Measurements from ENCODE around the gene RFPL3.
"Not testable (repeated sequence)": the region's sequence is repeated elsewhere in the genome, so short reads cannot be mapped to it uniquely, and the experiment has no call there.

RFPL3 gene

DNA sequence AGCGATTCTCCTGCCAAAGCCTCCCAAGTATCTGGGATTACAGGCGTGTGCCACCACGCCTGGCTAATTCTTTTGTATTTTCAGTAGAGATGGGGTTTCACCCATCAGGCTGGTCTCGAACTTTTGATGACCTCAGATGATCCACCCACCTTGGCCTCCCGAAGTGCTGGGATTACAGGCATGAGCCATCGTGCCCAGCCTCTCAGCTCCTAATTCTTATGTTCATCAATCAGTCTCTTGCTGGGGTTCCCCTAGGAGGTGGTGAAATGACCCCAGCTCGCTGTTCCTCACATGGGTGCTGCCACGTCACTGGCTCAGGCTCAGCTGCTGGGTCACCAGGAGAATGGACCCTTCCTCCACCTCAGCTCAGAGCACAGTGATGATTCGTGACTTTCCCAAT lies at the start of gene RFPL3:
TSS of gene RFPL3 (plus strand) at position 301 of the 400 bp plus-strand sequence. CDS start 205 bp downstream, outside the sequence.
- in situ Hi-C loops (cut with HindIII; ENCODE audit: low sequenced_read_pairs): not testable (repeated sequence)

DNA sequence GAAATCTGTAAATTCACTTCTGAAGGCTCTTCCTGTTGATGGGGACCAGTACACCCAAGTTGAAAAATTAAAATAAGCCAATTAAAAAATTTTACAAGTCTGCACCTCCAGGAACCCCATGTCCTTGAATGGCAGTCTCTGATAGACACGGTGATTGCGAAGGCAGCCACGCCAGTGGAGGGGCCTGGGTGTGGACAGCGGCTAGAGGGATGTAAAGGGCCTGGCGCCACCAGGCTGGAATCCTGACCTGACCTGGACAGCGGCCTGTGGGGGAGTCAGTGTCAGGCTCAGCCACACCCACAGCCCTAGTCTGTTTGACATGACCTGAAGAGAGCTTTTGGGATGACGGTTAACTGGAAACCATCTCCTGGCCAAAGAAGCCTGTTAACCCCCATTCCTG lies 49.5 kb upstream of the RFPL3 start:
- in situ Hi-C loops (cut with HindIII; ENCODE audit: low sequenced_read_pairs): no loop called here

DNA sequence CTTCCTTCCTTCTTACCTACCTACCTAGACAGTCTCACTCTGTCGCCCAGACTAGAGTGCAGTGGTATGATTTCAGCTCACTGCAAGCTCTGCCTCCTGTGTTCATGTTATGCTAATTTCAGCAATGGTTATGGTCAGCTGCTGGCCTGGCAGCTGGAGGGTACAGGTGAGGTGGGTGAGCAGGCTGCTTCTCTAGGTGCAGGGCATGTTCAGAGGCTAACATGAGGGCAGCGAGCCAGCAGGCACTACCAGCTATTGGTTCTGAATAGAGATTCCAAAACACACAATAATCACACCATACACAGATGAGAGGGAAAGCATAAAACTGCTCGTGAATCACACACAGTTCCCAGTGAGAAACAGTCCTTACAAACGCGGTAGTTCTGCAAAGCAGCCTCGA lies 48.7 kb upstream of the RFPL3 start:
- in situ Hi-C loops (cut with HindIII; ENCODE audit: low sequenced_read_pairs): no loop called here

DNA sequence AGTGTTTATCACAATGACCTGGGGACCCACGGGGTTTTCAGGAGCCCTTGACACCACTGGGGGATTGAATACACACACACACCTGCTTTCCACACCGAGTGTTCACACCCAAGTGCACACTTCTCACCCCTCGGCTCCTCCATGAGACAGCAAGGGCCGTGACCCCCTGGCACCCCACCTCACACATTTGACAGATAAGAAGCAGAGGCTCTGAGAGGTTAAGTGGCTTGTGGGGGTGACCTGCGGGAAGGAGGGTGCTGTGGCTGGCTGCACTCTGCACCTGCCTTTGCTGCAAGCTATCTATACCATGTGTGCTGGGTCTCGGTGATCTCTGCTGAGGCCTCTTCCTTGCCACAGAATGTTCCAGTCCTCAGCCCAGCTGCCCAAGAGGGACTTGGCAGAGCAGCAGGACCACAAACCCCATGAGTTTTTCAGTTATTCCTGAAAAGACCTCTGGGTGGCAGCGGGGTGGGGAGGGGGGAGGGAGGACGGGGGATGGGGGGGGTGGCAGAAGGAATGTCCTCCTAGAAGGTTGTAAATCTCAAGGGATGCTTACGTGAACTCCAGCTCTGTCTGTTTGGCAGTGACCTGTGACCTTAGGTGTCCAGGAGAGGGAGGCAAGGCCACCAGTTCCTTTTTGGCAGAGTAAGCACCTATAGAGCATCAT lies 47.9 kb upstream of the RFPL3 start:
- in situ Hi-C loops (cut with HindIII; ENCODE audit: low sequenced_read_pairs): no loop called here

DNA sequence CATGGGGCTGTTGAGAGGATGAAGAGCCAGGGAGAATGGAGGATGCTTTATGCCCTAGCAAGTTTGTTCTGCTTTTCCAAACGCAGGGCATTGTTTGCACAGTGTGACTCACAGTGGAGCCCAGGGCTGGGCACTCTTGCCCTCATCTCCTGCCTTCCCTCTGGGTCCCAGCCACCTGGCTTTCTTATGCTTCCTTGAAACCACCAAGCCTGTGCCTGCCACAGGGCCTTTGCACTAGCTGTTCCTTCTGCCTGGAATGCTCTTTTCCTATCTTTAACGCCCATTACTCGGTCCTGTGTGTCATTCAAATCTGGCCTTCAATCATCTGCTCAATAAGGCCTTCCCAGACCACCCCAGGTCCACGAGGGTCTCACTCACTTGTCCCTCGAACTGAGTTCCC lies 46.9 kb upstream of the RFPL3 start:
- in situ Hi-C loops (cut with HindIII; ENCODE audit: low sequenced_read_pairs): no loop called here

DNA sequence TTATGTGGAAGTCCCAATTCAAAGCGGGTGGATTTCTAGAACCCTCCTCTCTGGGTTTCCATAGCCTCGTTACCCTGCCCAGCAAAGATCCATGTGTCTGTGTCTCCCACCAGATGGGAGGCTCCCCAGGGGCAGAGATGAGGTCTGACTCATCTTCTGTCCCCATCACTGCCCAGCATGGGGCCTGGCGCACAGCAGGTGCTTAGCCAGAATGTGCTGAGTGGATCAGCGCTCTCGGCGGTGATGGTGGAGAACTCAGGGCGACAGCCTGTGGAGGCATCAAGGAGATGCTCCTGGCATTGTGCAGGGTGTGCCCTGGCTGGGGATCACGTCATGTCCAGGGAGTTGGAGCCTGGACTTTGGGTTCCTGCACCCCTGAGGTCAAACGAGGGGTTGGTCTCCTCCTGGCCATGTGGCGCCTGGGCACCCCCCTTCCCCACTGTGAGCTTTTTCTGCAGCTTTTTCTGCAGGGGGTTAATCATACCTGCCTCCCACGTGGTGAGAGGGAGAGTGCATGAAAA lies 46.1 kb upstream of the RFPL3 start:
- in situ Hi-C loops (cut with HindIII; ENCODE audit: low sequenced_read_pairs): no loop called here

DNA sequence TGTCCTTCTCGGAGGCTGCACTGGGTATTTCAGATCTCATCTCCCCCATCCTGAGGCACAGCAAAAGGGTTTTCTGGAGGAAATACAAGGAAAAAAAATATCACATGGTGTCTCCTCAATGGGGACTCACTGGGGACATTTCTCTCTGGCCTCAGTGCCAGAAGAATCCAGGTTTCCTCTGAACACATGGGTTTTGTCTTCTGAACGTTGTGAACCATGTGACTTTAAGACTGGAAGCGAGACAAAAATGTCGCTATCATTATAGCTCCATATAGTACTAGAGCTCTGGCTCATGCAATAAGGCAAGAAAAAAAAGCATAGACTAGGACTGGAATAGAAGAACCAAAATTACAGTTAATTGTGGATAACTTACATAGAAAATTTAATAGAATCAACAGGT lies 44.9 kb upstream of the RFPL3 start:
- in situ Hi-C loops (cut with HindIII; ENCODE audit: low sequenced_read_pairs): no loop called here

DNA sequence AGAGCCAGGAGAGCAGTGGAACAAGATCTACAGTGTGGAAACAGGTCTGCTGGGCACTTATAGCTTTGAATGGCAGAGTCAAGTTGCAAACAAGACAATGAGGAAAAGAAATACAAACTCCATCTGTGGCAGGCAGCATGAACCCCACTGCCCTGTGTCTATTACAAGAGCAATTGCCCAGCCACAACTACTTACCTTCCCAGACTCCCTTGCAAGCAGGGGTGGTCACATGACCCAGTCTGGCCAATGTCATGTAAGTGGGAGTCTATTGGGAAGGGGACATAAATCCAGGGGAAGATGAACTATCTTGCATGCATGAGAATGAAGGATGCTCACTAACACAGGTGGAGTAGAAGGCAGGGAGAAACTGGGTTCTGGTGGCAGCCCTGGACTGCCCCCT lies 44.1 kb upstream of the RFPL3 start:
- in situ Hi-C loops (cut with HindIII; ENCODE audit: low sequenced_read_pairs): no loop called here

DNA sequence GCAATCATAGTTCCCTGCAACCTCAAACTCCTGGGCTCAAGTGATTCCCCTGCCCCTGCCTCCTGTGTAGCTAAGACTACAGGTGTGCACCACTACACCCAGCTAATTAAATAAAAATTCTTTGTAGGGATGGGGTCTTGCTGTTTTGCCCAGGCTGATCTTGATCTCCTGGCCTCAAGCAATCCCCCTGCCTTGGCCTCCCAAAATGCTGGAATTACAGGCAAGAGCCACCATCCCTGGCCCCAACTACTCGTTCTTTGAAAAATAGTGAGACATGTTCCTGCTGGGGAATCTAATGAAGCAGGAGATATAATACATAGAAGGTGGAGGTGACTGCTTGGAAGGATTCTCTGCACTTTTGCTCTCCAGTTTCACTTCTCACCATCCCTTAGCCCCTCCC lies 40.1 kb upstream of the RFPL3 start:
- in situ Hi-C loops (cut with HindIII; ENCODE audit: low sequenced_read_pairs): no loop called here

DNA sequence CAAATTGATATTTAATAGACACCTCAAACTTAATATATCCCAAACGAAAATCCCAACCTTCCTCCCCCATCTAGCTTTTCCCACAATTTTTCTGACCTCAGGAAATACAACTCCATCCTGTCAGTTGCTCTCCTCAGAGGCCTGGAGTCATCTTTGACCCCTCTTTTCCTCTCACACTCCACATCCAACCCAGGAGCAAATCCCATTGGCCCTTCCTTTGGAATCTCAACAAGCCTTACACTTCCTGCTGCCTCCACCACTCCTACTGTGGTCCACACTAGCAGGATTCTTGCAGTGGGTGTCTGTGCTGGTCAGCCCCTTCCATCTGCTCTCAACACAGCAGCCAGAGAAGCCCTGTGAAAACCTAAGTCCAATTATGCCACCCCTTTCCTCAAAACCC lies 39.3 kb upstream of the RFPL3 start:
- in situ Hi-C loops (cut with HindIII; ENCODE audit: low sequenced_read_pairs): no loop called here

DNA sequence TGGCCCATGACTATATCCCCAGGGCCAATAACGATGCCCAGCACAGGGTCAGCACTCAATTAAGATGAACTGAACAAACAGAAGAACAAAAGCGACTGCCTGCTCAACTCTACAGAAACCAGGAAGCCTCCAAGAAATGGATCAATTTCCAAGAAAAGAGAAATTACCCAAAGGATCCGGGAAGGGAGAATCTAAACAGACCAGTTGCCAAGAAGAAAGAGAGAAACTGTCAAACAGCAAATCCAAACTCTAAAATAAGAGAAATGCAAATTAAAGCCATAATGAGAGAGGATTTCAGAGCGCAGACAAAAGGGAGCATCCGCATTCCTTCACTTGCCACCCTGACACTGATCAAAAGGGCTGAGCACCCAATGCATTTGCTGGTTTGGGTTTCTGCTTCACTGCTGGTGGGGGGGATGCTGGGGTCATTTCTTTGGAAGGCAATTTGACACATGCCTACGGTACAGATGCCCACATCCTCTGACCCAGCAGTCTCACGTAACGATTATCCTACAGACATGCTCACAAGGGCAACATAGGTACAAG lies 37.7 kb upstream of the RFPL3 start:
- in situ Hi-C loops (cut with HindIII; ENCODE audit: low sequenced_read_pairs): no loop called here

DNA sequence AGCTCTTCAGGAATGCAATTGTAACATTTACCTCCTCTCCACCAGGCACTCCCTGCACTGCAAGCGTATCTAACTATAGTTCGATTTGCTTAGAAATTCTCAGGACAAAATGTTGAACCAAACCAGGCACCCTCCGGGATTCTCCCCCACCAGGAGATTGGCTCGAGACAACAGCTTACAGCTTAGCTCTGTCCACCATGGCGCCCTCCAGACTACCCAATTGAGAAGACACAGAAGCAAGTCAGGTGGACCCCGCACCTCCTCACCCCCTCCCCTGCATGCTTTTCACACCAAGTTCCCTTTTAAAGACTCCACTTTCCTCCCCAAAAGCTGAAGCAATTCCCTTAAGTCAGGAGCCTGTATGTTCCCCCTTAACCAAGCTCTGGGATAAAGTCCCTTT lies 34.7 kb upstream of the RFPL3 start:
- in situ Hi-C loops (cut with HindIII; ENCODE audit: low sequenced_read_pairs): no loop called here

DNA sequence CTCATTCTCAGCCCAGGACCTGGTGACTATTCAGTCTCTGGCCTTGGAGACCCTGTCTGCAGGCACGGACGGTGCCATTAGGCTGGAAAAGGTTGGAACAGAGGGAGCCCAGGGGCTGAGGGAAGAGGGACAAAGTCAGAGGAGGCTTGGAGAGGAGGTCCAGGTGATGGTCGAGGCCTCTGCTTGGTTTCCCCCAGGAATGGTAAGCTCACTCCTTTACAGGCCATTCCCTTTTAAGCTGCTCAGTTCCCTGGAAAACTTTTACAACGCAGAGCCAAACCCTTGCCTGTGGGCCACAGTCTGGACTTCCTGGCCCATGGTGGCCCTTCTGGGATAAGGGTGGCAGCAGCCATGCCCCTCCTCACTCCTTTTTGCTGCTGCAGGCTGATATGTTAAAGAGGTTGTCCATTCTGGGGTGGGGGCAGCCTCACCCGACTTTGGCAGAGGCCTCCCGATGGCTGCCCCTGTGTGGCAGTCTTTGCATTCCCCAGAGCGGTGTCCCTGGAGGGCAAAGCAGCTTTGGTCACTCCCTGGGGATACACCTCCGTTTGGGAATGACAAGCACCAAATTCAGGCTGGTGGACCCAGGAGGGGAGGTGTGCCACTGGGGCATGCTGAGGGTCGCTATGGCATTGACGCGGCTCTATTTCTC lies 34.0 kb upstream of the RFPL3 start:
- in situ Hi-C loops (cut with HindIII; ENCODE audit: low sequenced_read_pairs): no loop called here

DNA sequence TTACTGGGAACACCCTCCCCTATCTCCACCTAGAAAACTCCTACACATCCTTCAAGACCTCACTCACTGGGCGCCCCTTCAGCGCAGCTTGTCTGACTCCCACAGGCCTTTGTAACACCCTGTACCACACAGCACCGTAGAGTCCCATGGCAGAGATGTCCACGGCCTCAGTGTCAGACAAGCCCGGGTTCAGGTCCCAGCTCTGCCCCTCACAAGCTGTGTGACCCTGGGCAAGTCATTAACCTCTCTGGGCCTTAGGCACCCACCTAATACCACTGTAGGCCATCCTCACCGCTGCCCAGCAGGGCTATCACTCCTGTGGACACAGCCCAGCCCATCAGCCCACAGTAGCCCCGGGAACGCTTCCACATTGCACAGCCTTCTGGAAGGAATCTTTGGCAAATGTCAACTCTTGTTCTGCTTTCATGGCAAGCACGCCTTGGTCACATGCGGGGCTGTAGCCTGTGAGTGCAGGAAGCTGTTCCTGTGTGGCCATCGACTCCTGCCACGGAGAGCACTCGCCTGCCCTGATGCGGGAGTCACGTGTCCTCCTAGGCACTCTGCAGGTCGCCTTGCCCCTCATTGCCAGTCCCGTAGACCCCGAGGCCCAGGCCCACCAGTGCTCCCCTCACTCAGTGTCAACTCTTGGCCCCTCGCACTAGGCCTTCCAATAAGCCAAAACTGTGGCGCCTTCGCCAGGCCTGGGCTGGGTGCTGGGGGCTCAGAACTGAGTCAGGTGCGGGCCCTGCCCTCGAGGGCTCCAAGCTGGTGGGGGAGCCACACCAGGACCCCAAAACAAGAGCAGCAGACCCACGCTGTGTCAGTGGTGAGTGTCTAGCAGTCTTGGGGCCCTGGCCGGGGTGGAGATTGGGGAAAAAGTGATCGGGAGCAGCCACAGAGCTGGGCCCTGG lies 32.9 kb upstream of the RFPL3 start:
- in situ Hi-C loops (cut with HindIII; ENCODE audit: low sequenced_read_pairs): no loop called here

DNA sequence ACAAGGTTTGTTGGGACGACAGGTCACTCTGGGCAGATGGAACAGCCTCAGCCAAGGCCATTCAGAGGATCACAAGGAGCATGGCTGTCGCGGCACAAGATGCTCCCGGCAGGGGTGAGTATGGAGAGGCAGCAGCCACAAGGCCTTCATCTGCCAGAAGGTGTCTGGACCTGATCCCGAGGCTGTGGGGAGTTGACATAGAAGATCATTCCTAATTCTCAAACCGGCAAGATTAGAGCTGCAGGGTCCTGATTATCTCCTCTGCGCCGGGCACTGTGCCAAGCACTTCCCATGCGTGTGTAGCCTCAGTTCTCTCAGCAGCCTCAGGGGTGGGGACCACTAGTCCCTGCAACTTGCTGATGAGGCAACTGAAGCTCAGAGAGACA lies 32.3 kb upstream of the RFPL3 start:
- in situ Hi-C loops (cut with HindIII; ENCODE audit: low sequenced_read_pairs): no loop called here

DNA sequence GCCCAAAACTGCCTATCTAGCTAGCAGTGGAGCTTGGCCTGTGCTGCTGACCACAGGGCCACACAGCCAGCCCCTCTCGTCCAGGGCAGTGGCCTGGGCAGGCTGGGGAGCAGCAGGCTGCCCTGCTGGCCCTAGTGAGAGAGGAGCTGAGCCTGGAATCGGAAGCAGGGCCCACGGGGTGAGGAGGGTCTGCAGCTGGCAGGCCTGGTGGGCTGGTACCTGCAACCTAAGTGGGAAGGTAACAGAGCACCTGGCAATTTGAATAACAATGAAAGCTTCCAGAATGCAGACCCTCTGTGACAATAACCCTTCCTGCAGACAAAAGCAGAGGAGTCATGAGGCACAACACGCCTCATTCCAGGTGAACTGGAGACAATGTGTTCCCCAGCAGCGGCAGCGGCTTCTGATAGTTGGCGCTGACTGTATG lies 31.8 kb upstream of the RFPL3 start:
- in situ Hi-C loops (cut with HindIII; ENCODE audit: low sequenced_read_pairs): no loop called here

DNA sequence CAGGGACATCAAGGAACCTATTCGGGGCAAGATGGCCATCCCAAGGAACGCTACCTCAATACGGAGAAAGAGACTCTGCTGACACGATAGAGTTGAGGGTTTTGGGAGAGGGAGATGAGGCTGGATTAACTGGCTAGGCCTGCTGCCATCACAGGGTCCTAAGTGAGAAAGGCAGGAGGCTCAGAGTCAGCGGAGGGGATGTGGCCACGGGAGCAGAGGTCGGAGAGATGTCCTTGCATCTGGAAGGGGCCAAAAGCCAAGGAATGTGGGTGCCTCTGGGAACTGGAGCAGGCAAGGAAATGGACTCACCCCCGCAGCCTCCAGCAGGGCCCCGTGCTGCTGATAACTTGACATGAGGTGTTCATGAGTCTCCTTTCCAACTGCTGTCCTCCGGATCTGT lies 31.0 kb upstream of the RFPL3 start:
- in situ Hi-C loops (cut with HindIII; ENCODE audit: low sequenced_read_pairs): no loop called here

DNA sequence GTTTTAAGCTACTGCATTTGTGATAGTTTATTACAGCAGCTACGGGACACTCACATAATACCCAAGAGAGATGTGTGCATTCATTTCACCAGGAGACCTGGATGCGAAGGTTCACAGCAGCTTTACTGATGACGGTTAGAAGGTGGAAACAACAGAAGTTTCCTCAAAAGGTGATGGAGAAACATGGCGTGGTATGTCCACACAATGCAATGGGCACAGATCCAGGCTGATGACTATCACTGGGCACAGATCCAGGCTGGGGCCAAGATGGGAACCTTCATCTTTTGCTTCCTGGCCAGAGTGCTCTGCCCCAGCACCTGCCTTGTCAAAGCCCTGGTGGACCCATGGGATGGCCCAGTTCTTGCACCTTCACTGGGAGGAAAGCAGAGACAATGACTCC lies 30.6 kb upstream of the RFPL3 start:
- in situ Hi-C loops (cut with HindIII; ENCODE audit: low sequenced_read_pairs): no loop called here

DNA sequence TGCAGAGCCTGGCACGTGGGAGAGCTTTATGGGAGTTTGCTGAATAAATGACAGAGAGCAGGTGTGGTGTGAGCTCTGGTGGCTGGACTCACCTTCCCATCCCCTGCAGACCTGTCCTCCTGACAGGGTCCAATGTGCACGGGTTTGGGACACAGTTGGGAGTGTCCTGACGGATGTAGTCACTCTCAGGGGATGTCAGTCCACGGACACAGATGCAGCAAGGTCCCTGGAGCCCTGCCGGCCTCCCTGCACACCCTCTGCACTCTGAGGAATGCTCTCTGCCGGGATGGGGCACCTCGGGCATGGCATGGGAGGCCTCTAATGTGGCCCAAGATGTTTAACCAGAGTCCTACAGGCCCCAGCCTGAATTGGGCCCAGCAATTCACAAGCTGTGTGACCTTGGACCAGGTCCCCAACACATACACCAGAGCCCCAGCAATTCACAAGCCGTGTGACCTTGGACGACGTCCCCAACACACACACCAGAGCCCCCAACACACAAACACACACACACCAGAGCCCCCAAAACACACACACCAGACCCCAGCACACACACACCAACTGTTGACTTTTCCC lies 30.0 kb upstream of the RFPL3 start:
- in situ Hi-C loops (cut with HindIII; ENCODE audit: low sequenced_read_pairs): no loop called here

DNA sequence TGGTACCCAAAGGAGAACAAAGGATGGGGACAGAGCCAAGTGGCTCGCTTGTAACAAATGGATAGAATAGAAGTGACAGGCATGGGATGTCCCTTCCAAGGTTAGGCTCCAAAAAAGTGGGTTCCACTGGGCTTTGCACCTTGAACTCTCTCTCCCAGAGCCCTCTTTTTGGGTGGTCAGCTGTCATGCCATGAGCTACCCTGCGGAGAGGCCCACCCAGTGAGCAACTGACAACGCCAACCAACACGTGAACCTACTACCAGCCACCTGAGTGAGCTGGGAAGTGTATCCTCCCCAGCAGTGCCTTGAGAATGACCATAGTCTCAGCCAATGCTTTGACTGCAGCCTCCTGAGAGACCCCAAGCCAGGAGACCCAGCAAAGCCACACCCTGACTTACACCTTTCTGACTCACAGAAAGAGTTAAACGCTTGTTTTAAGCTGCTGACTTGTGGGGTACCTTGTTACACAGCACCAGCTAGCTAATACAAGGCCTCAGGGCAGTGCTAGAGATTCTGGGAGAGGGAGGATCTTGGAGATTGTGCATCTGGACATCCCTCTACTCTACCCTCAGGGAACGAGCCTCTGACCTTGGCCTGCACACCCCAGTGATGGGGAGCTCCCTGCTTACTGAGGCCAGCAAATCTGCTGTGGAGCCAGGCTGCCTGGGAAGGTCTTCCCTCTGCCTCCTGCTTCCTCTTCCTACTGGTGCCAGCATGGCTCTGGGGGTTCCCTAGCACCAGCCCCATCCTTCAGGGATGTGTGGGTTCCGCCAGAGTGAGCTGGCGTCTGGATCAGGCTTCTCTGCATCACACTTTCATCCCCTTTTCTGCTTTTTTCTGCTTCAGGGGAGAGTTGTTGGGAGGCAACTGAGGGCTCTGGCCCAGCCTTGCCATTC lies 29.1 kb upstream of the RFPL3 start:
- in situ Hi-C loops (cut with HindIII; ENCODE audit: low sequenced_read_pairs): no loop called here

All from DLD1 (cell line).